ENCODE measurements around the gene ALS2CL.

DNA sequence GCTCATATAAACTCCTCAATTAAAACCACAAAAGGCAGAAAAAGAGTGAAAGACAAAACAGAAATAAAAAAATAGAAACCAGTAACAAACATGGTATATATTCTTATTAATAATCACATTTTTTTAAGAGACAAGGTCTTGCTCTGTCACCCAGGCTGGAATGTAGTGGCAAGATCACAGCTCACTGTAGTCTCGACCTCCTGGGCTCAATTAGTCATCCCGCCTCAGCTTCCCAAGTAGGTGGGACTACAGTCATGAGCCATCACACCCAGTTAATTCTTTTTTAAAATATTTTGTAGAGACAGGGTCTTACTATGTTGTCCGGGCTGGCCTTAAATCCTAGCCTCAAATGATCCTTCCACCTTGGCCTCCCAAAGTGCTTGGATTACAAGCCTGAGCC lies 44.0 kb downstream of the ALS2CL start:
- TF ChIP-seq, protein P1, sequence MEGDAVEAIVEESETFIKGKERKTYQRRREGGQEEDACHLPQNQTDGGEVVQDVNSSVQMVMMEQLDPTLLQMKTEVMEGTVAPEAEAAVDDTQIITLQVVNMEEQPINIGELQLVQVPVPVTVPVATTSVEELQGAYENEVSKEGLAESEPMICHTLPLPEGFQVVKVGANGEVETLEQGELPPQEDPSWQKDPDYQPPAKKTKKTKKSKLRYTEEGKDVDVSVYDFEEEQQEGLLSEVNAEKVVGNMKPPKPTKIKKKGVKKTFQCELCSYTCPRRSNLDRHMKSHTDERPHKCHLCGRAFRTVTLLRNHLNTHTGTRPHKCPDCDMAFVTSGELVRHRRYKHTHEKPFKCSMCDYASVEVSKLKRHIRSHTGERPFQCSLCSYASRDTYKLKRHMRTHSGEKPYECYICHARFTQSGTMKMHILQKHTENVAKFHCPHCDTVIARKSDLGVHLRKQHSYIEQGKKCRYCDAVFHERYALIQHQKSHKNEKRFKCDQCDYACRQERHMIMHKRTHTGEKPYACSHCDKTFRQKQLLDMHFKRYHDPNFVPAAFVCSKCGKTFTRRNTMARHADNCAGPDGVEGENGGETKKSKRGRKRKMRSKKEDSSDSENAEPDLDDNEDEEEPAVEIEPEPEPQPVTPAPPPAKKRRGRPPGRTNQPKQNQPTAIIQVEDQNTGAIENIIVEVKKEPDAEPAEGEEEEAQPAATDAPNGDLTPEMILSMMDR (IDR thresholded peaks at IDR 0.05) = no peak
- TF ChIP-seq POLR2A (IDR thresholded peaks at IDR 0.05) = no peak

All from esophagus squamous epithelium (tissue), 4 donors.